Activated CD8-positive, alpha-beta memory T cell treated with anti-CD3 and anti-CD28 coated beads, Interleukin-2, amount 10 ng/mL, durations not matched to agents 7 days and 5 days (primary cell): ENCODE data around the gene OXCT1. TPM values are rescaled to one million over a fixed set of nuclear protein-coding genes. Genes with fewer than 3 reads are reported as not detected.
"Not testable (repeated sequence)": the region's sequence is repeated elsewhere in the genome, so short reads cannot be mapped to it uniquely, and the experiment has no call there.

ENCODE experiments used
- ATAC-seq: fragments of 150-1000 bp; cut with Tn5 transposase; one replicate; pipeline ENCODE4 v1.10.0; 2021; ENCODE audit warnings: moderate library complexity
- CTCF ChIA-PET: fragments of 350-600 bp; sonication (Branson Sonifier 250); formaldehyde crosslinking; loops from one replicate; lab custom pipeline; 2021; ENCODE audit warnings: antibody characterized with exemption; lab: Charles Lee
- DNase-seq: peaks from one replicate; pipeline ENCODE4 v3.0.0-alpha.2; 2020
- H3K27ac Mint-ChIP-seq: one replicate; pipeline ENCODE4 v1.8.0; 2021; ENCODE audit warnings: mild to moderate bottlenecking, mixed read lengths
- H3K27me3 Mint-ChIP-seq: one replicate; pipeline ENCODE4 v1.8.0; 2021; ENCODE audit warnings: mixed read lengths
- H3K36me3 Mint-ChIP-seq: one replicate; pipeline ENCODE4 v1.8.0; 2021; ENCODE audit warnings: mild to moderate bottlenecking, mixed read lengths
- H3K4me1 Mint-ChIP-seq: one replicate; pipeline ENCODE4 v1.8.0; 2021; ENCODE audit warnings: mixed read lengths
- H3K4me3 Mint-ChIP-seq: one replicate; pipeline ENCODE4 v1.8.0; 2021; ENCODE audit warnings: mild to moderate bottlenecking, moderate library complexity, mixed read lengths
- H3K9me3 Mint-ChIP-seq: one replicate; pipeline ENCODE4 v1.8.0; 2022; ENCODE audit warnings: low read depth, mixed read lengths
- total RNA-seq, 2 experiments: library from RNA; stranded (reverse); gene quantifications; one replicate each; pipeline ENCODE4 v1.2.3, GENCODE V29; 2021

The OXCT1 gene
- total RNA-seq, 2 experiments from 2014 or later: 74.9 to 81.8 TPM

DNA sequence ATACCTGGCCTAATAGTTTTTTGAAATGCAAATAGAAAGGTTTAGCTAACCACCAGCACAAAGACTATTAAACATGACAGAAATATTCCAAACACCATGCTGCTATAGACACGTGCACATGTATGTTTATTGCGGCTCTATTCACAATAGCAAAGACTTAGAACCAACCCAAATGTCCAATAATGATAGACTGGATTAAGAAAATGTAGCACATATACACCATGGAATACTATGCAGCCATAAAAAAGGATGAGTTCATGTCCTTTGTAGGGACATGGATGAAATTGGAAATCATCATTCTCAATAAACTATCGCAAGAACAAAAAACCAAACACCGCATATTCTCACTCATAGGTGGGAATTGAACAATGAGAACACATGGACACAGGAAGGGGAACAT, 55.9 kb downstream of the OXCT1 start:
- CTCF ChIA-PET: interaction anchor here (0.9 to 1.4 kb wide), 3 partner anchors 21 to 243 kb away, joined by 3 read pairs; no protein-coding TSS in a partner anchor

DNA sequence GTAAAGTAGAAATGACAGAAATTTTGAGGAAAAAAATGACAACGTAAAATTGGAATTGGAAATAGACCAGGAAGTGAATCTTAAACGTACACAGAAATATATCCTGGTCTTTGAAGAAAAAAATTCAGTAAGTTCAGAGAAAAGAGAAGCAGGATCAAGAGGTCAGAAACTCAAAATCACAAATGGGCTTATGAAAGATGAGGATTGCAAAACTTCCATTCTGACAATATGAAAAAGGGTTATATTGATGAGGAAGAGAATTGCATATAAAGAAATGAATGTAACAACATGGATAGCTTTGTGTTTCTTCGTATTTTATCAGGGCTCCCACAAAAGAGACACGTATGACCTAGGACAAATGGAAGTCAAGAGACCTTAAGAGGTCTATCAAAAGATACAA, 58.1 kb downstream of the OXCT1 start:
- H3K36me3 Mint-ChIP-seq: peaks cover 41% of the 10 kb centered on the region
- no peak for ATAC-seq
- H3K27ac Mint-ChIP-seq: no peak overlapping the region
- peaks cover 2% of the 10 kb centered on the region for H3K9me3 Mint-ChIP-seq
- peaks cover 42% of the 10 kb centered on the region for H3K4me1 Mint-ChIP-seq
- DNase-seq: no peak
- no peaks in the 10 kb centered on the region for H3K27me3 Mint-ChIP-seq
- CTCF ChIA-PET: no interaction called here
- H3K4me3 Mint-ChIP-seq: no peak overlapping the region

More for the DNA sequence above, 55.9 kb downstream of the OXCT1 start:
- not testable (repeated sequence) for H3K4me3 Mint-ChIP-seq, H3K27ac Mint-ChIP-seq, H3K27me3 Mint-ChIP-seq, H3K9me3 Mint-ChIP-seq, ATAC-seq, DNase-seq
- Mint-ChIP-seq H3K36me3 (peaks cover 37% of the 10 kb centered on the region), H3K4me1 (peaks cover 40% of the 10 kb centered on the region)

DNA sequence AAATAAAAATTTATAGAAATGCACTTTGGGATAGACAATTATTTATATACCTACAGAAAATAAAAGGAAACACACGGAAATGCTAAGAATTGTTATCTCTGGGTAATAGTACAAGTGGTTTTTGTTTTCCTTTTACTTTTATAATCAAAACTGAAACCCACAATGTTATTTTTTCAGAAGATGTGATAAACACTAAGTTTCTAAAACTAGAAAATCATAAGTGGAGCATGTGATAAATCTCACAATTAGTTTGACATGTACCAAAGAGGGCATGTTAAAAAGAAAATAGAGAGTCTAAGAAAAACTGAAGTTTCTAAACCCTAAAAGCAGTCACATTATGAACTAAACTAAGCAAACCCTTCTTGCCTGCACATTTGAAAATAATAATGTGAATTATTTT, 61.1 kb downstream of the OXCT1 start:
- no peak for ATAC-seq
- CTCF ChIA-PET: interaction anchor here (1.0 kb wide), 1 partner anchor 16 kb away, joined by 3 read pairs; no protein-coding TSS in a partner anchor
- H3K27ac Mint-ChIP-seq: peak overlapping the region; percentile 31
- peaks cover 55% of the 10 kb centered on the region for H3K36me3 Mint-ChIP-seq
- no peaks in the 10 kb centered on the region for H3K27me3 Mint-ChIP-seq
- peaks cover 39% of the 10 kb centered on the region for H3K4me1 Mint-ChIP-seq
- DNase-seq: no peak
- H3K4me3 Mint-ChIP-seq: no peak overlapping the region
- H3K9me3 Mint-ChIP-seq: no peaks in the 10 kb centered on the region

DNA sequence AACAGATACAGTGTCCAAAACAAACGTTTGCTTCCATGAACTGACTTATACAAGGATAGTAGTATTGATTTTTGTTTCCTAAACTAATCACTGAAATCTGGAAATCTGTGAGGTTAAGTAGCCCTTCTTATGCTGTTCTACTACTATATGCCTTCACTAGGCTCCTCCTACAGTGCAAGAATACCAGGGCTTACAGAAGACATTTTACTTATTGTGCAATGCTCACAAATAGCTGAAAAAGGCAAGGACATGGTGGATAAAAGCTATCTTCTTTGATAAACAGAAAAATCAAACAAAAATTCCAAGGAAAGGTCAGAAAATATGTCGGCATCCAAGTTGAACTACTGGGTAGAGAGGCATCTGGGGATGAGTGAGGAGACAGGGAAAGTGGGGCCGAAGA, 61.9 kb downstream of the OXCT1 start:
- peaks cover 57% of the 10 kb centered on the region for H3K36me3 Mint-ChIP-seq
- ATAC-seq (no peak), DNase-seq (no peak)
- CTCF ChIA-PET: interaction anchor here (1.8 kb wide), 1 partner anchor 53 kb away, joined by 5 read pairs; no protein-coding TSS in a partner anchor
- H3K4me1 Mint-ChIP-seq: peaks cover 36% of the 10 kb centered on the region
- H3K4me3 Mint-ChIP-seq: no peak overlapping the region
- H3K9me3 Mint-ChIP-seq: no peaks in the 10 kb centered on the region
- no peak overlapping the region for H3K27ac Mint-ChIP-seq
- H3K27me3 Mint-ChIP-seq: no peaks in the 10 kb centered on the region

DNA sequence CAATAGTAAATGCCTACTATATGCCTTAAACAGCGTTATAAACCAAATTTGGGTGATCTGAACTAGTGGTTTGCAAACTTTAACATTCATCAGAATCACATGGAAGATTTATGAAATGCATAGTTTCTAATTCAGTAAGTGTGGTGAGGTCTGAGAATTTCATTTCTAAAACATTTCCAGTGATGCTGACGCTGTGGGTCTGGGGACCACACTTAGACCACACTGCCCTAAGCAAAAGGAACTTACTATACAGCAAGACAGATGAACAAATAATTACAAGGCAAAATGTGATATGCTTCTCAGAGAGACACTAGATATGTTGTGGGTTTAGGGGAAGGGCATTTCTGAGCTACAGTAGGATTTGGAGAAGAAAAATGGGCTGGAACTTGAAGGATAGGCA, 72.6 kb downstream of the OXCT1 start:
- peaks cover 52% of the 10 kb centered on the region for H3K36me3 Mint-ChIP-seq
- H3K27ac Mint-ChIP-seq: peak overlapping the region; percentile 29
- CTCF ChIA-PET: no interaction called here
- peak; percentile 51 for DNase-seq
- no peak overlapping the region for H3K4me3 Mint-ChIP-seq
- peak; percentile 68 for ATAC-seq
- peaks cover 18% of the 10 kb centered on the region for H3K4me1 Mint-ChIP-seq
- no peaks in the 10 kb centered on the region for H3K9me3 Mint-ChIP-seq
- no peaks in the 10 kb centered on the region for H3K27me3 Mint-ChIP-seq

DNA sequence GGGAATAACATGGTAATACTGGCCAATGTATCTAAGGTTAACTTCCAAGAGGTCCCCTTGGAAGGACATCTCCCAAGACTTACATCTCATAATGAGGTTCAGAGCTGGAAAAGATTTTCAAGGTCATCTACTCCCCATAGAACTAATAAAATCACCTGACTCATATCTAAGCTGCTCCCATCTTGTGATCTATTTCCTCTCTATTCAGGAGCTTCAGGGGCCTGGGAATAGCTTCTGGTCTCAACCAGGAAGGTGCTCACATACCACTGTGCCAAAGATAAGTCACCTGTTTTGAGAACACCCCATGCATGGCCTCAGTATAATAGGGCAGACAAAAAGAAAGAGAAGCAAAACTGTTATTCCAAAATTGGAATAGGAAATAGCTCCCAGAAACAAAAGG, 74.2 kb downstream of the OXCT1 start:
- Mint-ChIP-seq H3K9me3 (no peaks in the 10 kb centered on the region), H3K4me3 (no peak overlapping the region), H3K27ac (no peak overlapping the region), H3K27me3 (no peaks in the 10 kb centered on the region), H3K4me1 (peaks cover 18% of the 10 kb centered on the region), H3K36me3 (peaks cover 52% of the 10 kb centered on the region)
- CTCF ChIA-PET: no interaction called here
- ATAC-seq (no peak), DNase-seq (no peak)

DNA sequence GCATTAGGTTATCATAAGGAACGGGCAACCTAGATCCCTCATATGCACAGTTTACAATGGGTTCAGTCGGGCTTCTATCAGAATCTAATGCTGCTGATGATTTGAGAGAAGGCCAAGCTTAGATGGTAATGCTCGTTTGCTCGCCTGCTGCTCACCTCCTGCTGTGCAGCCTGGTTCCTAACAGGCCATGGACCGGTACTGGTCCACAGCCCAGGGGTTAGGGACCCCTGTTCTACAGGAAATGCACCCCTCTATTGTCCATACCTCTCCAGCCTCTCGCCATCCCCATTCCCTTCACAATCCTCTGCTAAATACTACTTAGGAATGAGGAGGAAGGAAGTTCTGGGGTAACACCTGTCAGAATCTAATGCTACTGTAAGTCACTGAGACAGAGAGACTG, 75.1 kb downstream of the OXCT1 start:
- H3K9me3 Mint-ChIP-seq: no peaks in the 10 kb centered on the region
- peaks cover 45% of the 10 kb centered on the region for H3K36me3 Mint-ChIP-seq
- CTCF ChIA-PET: no interaction called here
- H3K27me3 Mint-ChIP-seq: no peaks in the 10 kb centered on the region
- no peak overlapping the region for H3K27ac Mint-ChIP-seq
- H3K4me1 Mint-ChIP-seq: peaks cover 14% of the 10 kb centered on the region
- DNase-seq (no peak), ATAC-seq (no peak)
- H3K4me3 Mint-ChIP-seq: no peak overlapping the region

DNA sequence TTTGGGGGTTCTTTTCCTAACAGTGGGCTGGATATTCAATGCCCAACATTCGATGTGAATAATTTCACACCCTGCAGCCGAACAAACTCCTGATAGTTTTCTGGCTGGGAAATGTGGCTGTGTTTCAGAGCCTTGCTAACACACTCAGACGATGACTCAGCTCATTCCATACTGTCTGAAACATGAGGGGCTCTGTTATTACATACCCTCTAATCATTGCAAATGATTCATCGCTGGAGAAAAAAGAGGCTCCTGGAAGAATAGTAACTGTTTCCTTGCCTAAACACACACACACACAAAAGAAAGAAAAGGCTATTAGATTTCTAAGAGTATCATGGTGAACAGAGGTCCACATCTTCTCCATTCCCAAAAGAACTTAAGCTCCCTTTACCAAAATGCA, 75.8 kb downstream of the OXCT1 start:
- Mint-ChIP-seq H3K27me3 (no peaks in the 10 kb centered on the region), H3K9me3 (no peaks in the 10 kb centered on the region), H3K27ac (no peak overlapping the region), H3K4me1 (peaks cover 14% of the 10 kb centered on the region), H3K4me3 (no peak overlapping the region), H3K36me3 (peaks cover 41% of the 10 kb centered on the region)
- DNase-seq (no peak), ATAC-seq (no peak)
- CTCF ChIA-PET: no interaction called here

DNA sequence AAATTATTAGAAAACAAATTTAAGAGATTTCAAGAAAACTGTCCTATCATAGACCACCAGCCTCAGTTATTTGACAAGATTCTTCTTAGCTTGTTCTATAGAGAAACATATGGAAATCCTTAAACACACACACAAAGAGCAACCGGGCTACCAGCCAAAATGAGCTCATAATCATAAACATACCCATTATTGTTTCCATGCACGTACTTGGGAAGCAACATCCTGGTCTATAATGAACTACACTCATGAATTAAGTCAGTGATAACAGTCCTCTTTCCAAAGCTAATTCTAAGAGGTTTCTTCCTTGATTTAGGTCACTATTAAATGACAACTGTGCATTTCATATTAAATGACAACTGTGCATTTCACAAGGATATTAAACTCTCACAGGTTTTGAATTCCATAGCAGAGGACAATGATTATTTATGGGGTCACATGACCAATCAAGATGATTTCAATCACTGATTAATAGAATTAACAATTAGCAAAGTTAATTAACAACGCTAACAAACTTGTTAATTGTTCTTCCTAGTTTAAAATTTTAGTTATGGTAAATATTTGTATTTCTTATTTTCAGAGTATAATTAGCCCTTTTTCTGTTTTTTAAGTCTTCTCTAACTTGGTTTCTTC, 77.0 kb downstream of the OXCT1 start:
- H3K4me3 Mint-ChIP-seq: no peak overlapping the region
- CTCF ChIA-PET: interaction anchor here (1.0 to 1.2 kb wide), 2 partner anchors 17 to 21 kb away, joined by 3 read pairs; no protein-coding TSS in a partner anchor
- peaks cover 40% of the 10 kb centered on the region for H3K36me3 Mint-ChIP-seq
- no peaks in the 10 kb centered on the region for H3K27me3 Mint-ChIP-seq
- no peak for ATAC-seq
- H3K9me3 Mint-ChIP-seq: no peaks in the 10 kb centered on the region
- H3K27ac Mint-ChIP-seq: no peak overlapping the region
- no peak for DNase-seq
- peaks cover 14% of the 10 kb centered on the region for H3K4me1 Mint-ChIP-seq

DNA sequence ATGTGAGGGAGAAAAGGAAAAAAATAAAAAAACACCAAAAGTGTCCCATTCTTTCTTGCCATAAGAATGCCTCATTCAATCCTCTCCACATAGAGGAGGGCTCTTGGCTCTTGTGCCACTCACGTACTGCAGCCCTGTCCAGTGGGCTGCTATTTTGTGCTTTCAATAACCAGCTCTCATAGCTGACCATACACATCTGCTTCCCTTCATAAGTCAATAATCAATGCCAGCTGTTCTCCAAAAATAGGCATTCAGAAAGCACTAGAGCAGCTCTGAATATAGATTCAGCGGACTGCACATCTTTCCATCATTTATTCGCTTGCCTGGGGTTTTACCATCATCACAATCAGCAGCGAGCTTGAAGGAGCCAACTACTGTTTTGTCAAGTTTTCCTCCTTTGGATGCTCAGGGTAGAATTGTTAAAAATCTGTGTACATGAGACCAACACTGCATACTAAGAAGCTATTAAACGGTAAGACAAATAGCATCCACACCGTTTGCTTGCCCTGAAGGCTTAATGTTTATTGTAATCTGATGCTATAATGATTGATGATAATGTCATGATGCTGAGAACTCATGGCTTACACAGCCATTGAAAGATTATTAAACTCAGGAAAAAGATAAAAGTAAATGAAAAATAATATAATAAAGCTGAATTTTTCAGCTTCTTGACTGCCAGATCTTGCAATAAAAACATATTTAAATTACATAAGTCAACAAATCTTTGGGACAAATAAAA, 80.0 kb downstream of the OXCT1 start:
- Mint-ChIP-seq H3K27me3 (no peaks in the 10 kb centered on the region), H3K9me3 (no peaks in the 10 kb centered on the region), H3K27ac (no peak overlapping the region), H3K36me3 (peaks cover 44% of the 10 kb centered on the region), H3K4me3 (no peak overlapping the region), H3K4me1 (peaks cover 1% of the 10 kb centered on the region)
- ATAC-seq: no peak
- DNase-seq: no peak
- CTCF ChIA-PET: interaction anchor here (1.0 kb wide), 1 partner anchor 37 kb away, joined by 3 read pairs; no protein-coding TSS in a partner anchor

DNA sequence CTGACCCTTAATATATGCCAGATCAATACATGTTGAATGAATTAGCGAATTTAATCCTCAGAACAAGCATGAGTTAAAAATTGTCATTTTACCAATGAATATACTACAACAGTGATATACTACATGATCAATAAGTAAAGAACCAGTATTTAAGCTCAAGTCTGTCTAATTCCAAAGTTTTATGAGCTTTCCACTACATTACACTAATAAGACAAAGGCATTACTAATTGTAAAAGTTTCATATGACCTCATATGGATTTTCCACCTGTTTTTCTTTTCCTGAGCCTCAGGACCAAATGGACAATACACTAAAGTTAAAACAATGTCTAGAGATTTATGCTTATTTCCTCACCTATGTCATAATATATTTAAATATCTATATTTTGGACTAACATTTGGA, 80.8 kb downstream of the OXCT1 start:
- CTCF ChIA-PET: no interaction called here
- Mint-ChIP-seq H3K27me3 (no peaks in the 10 kb centered on the region), H3K36me3 (peaks cover 39% of the 10 kb centered on the region), H3K27ac (no peak overlapping the region), H3K9me3 (no peaks in the 10 kb centered on the region), H3K4me3 (no peak overlapping the region), H3K4me1 (peaks cover 1% of the 10 kb centered on the region)
- DNase-seq (no peak), ATAC-seq (no peak)

DNA sequence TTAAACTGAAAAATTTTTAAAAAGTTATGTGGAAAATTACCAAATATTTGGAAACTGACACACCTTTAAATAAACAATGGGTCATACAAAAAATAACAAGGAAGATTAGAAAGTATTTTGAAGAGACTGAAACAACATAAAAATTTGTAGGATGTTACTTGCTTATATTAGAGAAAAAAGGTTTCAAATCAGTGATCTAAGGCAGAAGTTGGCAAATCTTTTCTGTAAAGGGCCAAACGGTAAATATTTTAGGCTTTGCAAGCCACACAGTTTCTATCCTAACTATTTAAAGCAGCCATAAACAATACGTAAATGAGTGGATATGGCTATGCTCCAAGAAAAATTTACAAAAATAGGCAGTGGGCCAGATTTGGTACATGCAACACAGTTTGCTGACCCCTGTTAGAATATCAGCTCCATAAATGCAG, 81.3 kb downstream of the OXCT1 start:
- no peak overlapping the region for H3K4me3 Mint-ChIP-seq
- ATAC-seq (no peak), DNase-seq (no peak)
- H3K36me3 Mint-ChIP-seq: peaks cover 41% of the 10 kb centered on the region
- no peaks in the 10 kb centered on the region for H3K27me3 Mint-ChIP-seq
- no peak overlapping the region for H3K27ac Mint-ChIP-seq
- CTCF ChIA-PET: no interaction called here
- H3K9me3 Mint-ChIP-seq: no peaks in the 10 kb centered on the region
- H3K4me1 Mint-ChIP-seq: peaks cover 1% of the 10 kb centered on the region

DNA sequence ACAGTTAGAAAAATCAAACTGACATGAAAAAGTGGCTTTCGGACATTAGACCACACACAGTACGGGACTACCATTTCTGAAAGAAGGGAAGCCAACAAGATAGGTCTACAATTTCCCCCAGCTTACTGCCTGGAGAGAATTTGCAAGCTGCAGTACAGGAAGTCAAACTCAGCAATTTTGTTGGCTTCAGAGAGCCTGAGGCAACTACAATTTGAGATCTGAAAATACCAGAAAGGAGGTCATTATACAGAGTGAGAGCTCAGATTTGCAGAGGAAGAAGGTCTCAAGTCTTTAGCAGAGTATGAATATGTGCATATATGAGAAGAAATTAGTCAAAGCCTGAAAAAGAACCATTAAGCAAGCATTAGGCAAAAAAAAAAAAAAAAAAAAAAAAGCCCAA, 83.0 kb downstream of the OXCT1 start:
- no peak for DNase-seq
- H3K4me1 Mint-ChIP-seq: peaks cover 1% of the 10 kb centered on the region
- ATAC-seq: no peak
- CTCF ChIA-PET: no interaction called here
- H3K36me3 Mint-ChIP-seq: peaks cover 41% of the 10 kb centered on the region
- H3K27me3 Mint-ChIP-seq: no peaks in the 10 kb centered on the region
- no peak overlapping the region for H3K27ac Mint-ChIP-seq
- H3K9me3 Mint-ChIP-seq: no peaks in the 10 kb centered on the region
- no peak overlapping the region for H3K4me3 Mint-ChIP-seq

DNA sequence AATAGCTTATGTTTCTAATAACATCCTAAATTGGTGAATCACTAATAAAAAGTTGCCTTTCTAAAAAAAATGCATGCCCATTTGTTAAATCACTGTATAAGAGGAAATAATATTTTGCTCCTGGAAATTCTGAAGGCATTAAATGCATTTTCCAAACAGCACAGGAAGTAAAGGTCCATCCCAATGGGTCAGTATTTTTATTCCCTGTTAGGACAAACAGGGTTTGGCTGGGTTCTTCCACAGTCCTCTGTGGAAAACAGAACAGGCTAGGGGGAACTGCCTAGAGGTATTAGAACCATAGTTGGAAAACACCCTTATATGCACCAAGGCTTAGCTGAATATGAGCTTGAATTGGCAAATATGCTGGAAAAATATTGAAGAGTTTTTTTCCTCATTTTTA, 85.2 kb downstream of the OXCT1 start:
- DNase-seq: no peak
- Mint-ChIP-seq H3K27me3 (no peaks in the 10 kb centered on the region), H3K9me3 (no peaks in the 10 kb centered on the region), H3K4me1 (peaks cover 1% of the 10 kb centered on the region), H3K4me3 (no peak overlapping the region), H3K36me3 (peaks cover 43% of the 10 kb centered on the region), H3K27ac (no peak overlapping the region)
- CTCF ChIA-PET: no interaction called here
- no peak for ATAC-seq
